Karpas-422 (cell line): ENCODE data around the gene SLC29A1. TPM values are rescaled to one million over a fixed set of nuclear protein-coding genes. Genes with fewer than 3 reads are reported as not detected.

Source experiments
- DNase-seq: peaks from one replicate; pipeline ENCODE4 v3.0.0-alpha.2; 2015
- H2AFZ ChIP-seq: fragments of 200-600 bp; sonication (generic); 2 replicates; pipeline ENCODE4 v1.6.1; 2014; ENCODE audit warnings: antibody characterized with exemption, low read length, mixed read lengths
- H3K27ac ChIP-seq: fragments of 200-600 bp; sonication (generic); 2 replicates; pipeline ENCODE4 v1.5.1; 2014; ENCODE audit warnings: mild to moderate bottlenecking, low read length, moderate library complexity
- H3K27me3 ChIP-seq: fragments of 200-600 bp; sonication (generic); 2 replicates; pipeline ENCODE4 v1.6.1; 2014; ENCODE audit warnings: low read length, mixed read lengths
- H3K36me3 ChIP-seq: fragments of 200-600 bp; sonication (generic); 2 replicates; pipeline ENCODE4 v1.6.1; 2014; ENCODE audit warnings: low read length, mixed read lengths; ENCODE audit not compliant: insufficient read depth
- H3K4me1 ChIP-seq: fragments of 200-600 bp; sonication (generic); 2 replicates; pipeline ENCODE4 v1.6.1; 2014; ENCODE audit warnings: mild to moderate bottlenecking, low read length, mixed read lengths
- H3K4me2 ChIP-seq: fragments of 200-600 bp; sonication (generic); 2 replicates; pipeline ENCODE4 v1.6.1; 2014; ENCODE audit warnings: low read length, low read depth, mild to moderate bottlenecking; ENCODE audit not compliant: poor library complexity, severe bottlenecking
- H3K4me3 ChIP-seq: fragments of 200-600 bp; sonication (generic); 2 replicates; pipeline ENCODE4 v1.5.1; 2014; ENCODE audit warnings: mild to moderate bottlenecking, antibody characterized with exemption, low read length, mixed read lengths
- H3K79me2 ChIP-seq: fragments of 200-600 bp; sonication (generic); 2 replicates; pipeline ENCODE4 v1.6.1; 2014; ENCODE audit warnings: mild to moderate bottlenecking, low read length, mixed read lengths
- H3K9ac ChIP-seq: fragments of 200-600 bp; sonication (generic); 2 replicates; pipeline ENCODE4 v1.6.0; 2014; ENCODE audit warnings: low read length
- H3K9me2 ChIP-seq: fragments of 200-600 bp; sonication (generic), shearing (Covaris generic); replicated peaks from 2 replicates; pipeline ENCODE4 v1.6.0; 2014; ENCODE audit warnings: mild to moderate bottlenecking, low read length, moderate library complexity; ENCODE audit not compliant: insufficient read depth
- H3K9me3 ChIP-seq: fragments of 300-700, 200-600 bp; sonication (generic); 2 replicates; pipeline ENCODE4 v1.6.1; 2014; ENCODE audit warnings: low read length, mixed read lengths
- H4K20me1 ChIP-seq: fragments of 200-600 bp; sonication (generic); 2 replicates; pipeline ENCODE4 v1.6.1; 2014; ENCODE audit warnings: mild to moderate bottlenecking, antibody characterized with exemption, low read length, low read depth; ENCODE audit not compliant: insufficient read depth
- total RNA-seq: library from RNA; depleted of rRNA; stranded (reverse); fragments of >200 nt; shearing (Covaris generic); gene quantifications from 2 replicates; pipeline ENCODE4 v1.2.3, GENCODE V29; 2014; ENCODE audit warnings: low replicate concordance

The SLC29A1 gene
- total RNA-seq, 1 experiment from 2014 or later, result 26.9 TPM

GRCh38 chr6:44257025-44257752 is 33.8 kb downstream of the SLC29A1 start, which contains the start of gene SLC35B2:
TSS of gene SLC35B2 (minus strand) at chr6:44257528. CDS start at chr6:44257410, 118 bp downstream.
- H3K36me3 ChIP-seq, result peaks cover 30% of the 10 kb centered on the region
- H4K20me1 ChIP-seq, result peaks cover 6% of the 10 kb centered on the region
- H3K27me3 ChIP-seq, result no peaks in the 10 kb centered on the region
- peaks cover 68% of the 10 kb centered on the region for H3K4me1 ChIP-seq
- peaks cover 13% of the 10 kb centered on the region for H3K79me2 ChIP-seq
- peak within 1 kb of the TSS; percentile 92 for H3K9ac ChIP-seq
- H3K4me2 ChIP-seq, result peak within 1 kb of the TSS; percentile 95
- H3K4me3 ChIP-seq, result peak within 1 kb of the TSS; percentile 96
- no peaks in the 10 kb centered on the region for H3K9me2 ChIP-seq
- H3K27ac ChIP-seq, result peak within 1 kb of the TSS; percentile 53
- H2AFZ ChIP-seq, result peak within 1 kb of the TSS; percentile 76
- no peaks in the 10 kb centered on the region for H3K9me3 ChIP-seq
- DNase-seq, result peak; percentile 91

GRCh38 chr6:44257753-44258324 is 34.4 kb downstream of the SLC29A1 start:
- Histone ChIP-seq H3K36me3 (peaks cover 27% of the 10 kb centered on the region), H4K20me1 (peaks cover 6% of the 10 kb centered on the region), H3K79me2 (peaks cover 19% of the 10 kb centered on the region), H3K4me2 (peak overlapping the region; percentile 95), H3K9ac (peak overlapping the region; percentile 92), H3K9me2 (no peaks in the 10 kb centered on the region), H3K27ac (peak overlapping the region; percentile 53), H2AFZ (peak overlapping the region; percentile 76), H3K27me3 (no peaks in the 10 kb centered on the region), H3K9me3 (no peaks in the 10 kb centered on the region), H3K4me1 (peaks cover 73% of the 10 kb centered on the region), H3K4me3 (peak overlapping the region; percentile 96; the same call in 1 of the 2 replicates)
- DNase-seq, result no peak

- peak overlapping the region; percentile 92 for H3K9ac ChIP-seq
- no peak overlapping the region; the same call in 1 of the 2 replicates for H3K4me3 ChIP-seq
- no peaks in the 10 kb centered on the region for H3K9me3 ChIP-seq
- H3K27me3 ChIP-seq, result no peaks in the 10 kb centered on the region
- peaks cover 21% of the 10 kb centered on the region for H3K36me3 ChIP-seq
- peaks cover 6% of the 10 kb centered on the region for H4K20me1 ChIP-seq
- peak overlapping the region; percentile 95 for H3K4me2 ChIP-seq
- peaks cover 25% of the 10 kb centered on the region for H3K79me2 ChIP-seq
- peak; percentile 55 for DNase-seq
- H3K9me2 ChIP-seq, result no peaks in the 10 kb centered on the region
- peaks cover 74% of the 10 kb centered on the region for H3K4me1 ChIP-seq
- no peak overlapping the region for H2AFZ ChIP-seq
- peak overlapping the region; percentile 53 for H3K27ac ChIP-seq
These were observed 35.0 kb downstream of the SLC29A1 start for GRCh38 chr6:44258325-44258863.

- Histone ChIP-seq H3K9ac (peak overlapping the region; percentile 92), H3K9me3 (no peaks in the 10 kb centered on the region), H3K9me2 (no peaks in the 10 kb centered on the region), H3K4me3 (no peak overlapping the region), H3K27me3 (no peaks in the 10 kb centered on the region), H3K79me2 (peaks cover 30% of the 10 kb centered on the region), H3K4me2 (no peak overlapping the region), H3K27ac (peak overlapping the region; percentile 53), H3K4me1 (peaks cover 76% of the 10 kb centered on the region), H2AFZ (no peak overlapping the region), H3K36me3 (peaks cover 16% of the 10 kb centered on the region; the same call in 1 of the 2 replicates), H4K20me1 (peaks cover 3% of the 10 kb centered on the region)
- no peak for DNase-seq
These were observed 35.5 kb downstream of the SLC29A1 start for GRCh38 chr6:44258921-44259320.

- DNase-seq, result no peak
- Histone ChIP-seq H3K4me1 (peaks cover 72% of the 10 kb centered on the region), H3K4me3 (no peak overlapping the region), H2AFZ (no peak overlapping the region), H3K4me2 (no peak overlapping the region), H3K79me2 (peaks cover 40% of the 10 kb centered on the region), H4K20me1 (peaks cover 3% of the 10 kb centered on the region; the same call in 1 of the 2 replicates), H3K9ac (no peak overlapping the region), H3K27ac (no peak overlapping the region), H3K36me3 (peaks cover 8% of the 10 kb centered on the region; the same call in 1 of the 2 replicates), H3K27me3 (no peaks in the 10 kb centered on the region), H3K9me2 (no peaks in the 10 kb centered on the region), H3K9me3 (no peaks in the 10 kb centered on the region)
These were observed 36.6 kb downstream of the SLC29A1 start for GRCh38 chr6:44260011-44260410.

GRCh38 chr6:44260451-44261297 is 37.3 kb downstream of the SLC29A1 start:
- no peaks in the 10 kb centered on the region for H3K27me3 ChIP-seq
- H3K9ac ChIP-seq, result 0 out of 2 replicates have a peak overlapping the region, but pooled peaks have one; percentile 15
- H4K20me1 ChIP-seq, result peaks cover 3% of the 10 kb centered on the region; the same call in 1 of the 2 replicates
- H3K4me2 ChIP-seq, result no peak overlapping the region
- no peaks in the 10 kb centered on the region for H3K9me3 ChIP-seq
- no peak overlapping the region for H3K27ac ChIP-seq
- no peaks in the 10 kb centered on the region for H3K9me2 ChIP-seq
- no peak for DNase-seq
- H3K4me1 ChIP-seq, result peaks cover 65% of the 10 kb centered on the region
- H3K36me3 ChIP-seq, result peaks cover 5% of the 10 kb centered on the region; the same call in 1 of the 2 replicates
- no peak overlapping the region for H3K4me3 ChIP-seq
- peaks cover 40% of the 10 kb centered on the region for H3K79me2 ChIP-seq
- H2AFZ ChIP-seq, result no peak overlapping the region

- Histone ChIP-seq H2AFZ (no peak overlapping the region), H3K9me3 (no peaks in the 10 kb centered on the region), H3K4me1 (peaks cover 57% of the 10 kb centered on the region), H3K79me2 (peaks cover 38% of the 10 kb centered on the region), H3K36me3 (peaks cover 5% of the 10 kb centered on the region; the same call in 1 of the 2 replicates), H4K20me1 (peaks cover under 1% of the 10 kb centered on the region; the same call in 1 of the 2 replicates), H3K9me2 (no peaks in the 10 kb centered on the region), H3K27me3 (no peaks in the 10 kb centered on the region), H3K27ac (no peak overlapping the region), H3K4me2 (no peak overlapping the region), H3K9ac (peak overlapping the region; percentile 79; the same call in 1 of the 2 replicates), H3K4me3 (no peak overlapping the region)
- no peak for DNase-seq
These were observed 38.2 kb downstream of the SLC29A1 start for GRCh38 chr6:44261581-44261980.
